Endothelial cell (in vitro differentiated cells): ENCODE data around the gene TBX10. TPM values are rescaled to one million over a fixed set of nuclear protein-coding genes. Genes with fewer than 3 reads are reported as not detected.

Source experiments
- DNase-seq: peaks from one replicate; pipeline ENCODE4 v3.0.0; 2021; ENCODE audit warnings: low spot score
- H3K27ac Mint-ChIP-seq: one replicate; pipeline ENCODE4 v1.8.0; 2021; ENCODE audit warnings: mixed read lengths, inconsistent platforms; ENCODE audit not compliant: unreplicated experiment
- H3K27me3 Mint-ChIP-seq: one replicate; pipeline ENCODE4 v1.8.0; 2021; ENCODE audit warnings: mild to moderate bottlenecking, moderate library complexity, mixed read lengths, inconsistent platforms; ENCODE audit not compliant: unreplicated experiment
- H3K36me3 Mint-ChIP-seq: one replicate; pipeline ENCODE4 v1.8.0; 2021; ENCODE audit warnings: mild to moderate bottlenecking, low read depth, mixed read lengths, inconsistent platforms; ENCODE audit not compliant: unreplicated experiment
- H3K4me1 Mint-ChIP-seq: one replicate; pipeline ENCODE4 v1.8.0; 2021; ENCODE audit warnings: mild to moderate bottlenecking, mixed read lengths, inconsistent platforms; ENCODE audit not compliant: unreplicated experiment
- H3K4me3 Mint-ChIP-seq: one replicate; pipeline ENCODE4 v1.8.0; 2021; ENCODE audit warnings: mild to moderate bottlenecking, mixed read lengths, inconsistent platforms; ENCODE audit not compliant: unreplicated experiment
- H3K9me3 Mint-ChIP-seq: one replicate; pipeline ENCODE4 v1.8.0; 2021; ENCODE audit warnings: mixed read lengths, inconsistent platforms; ENCODE audit not compliant: unreplicated experiment
- total RNA-seq: library from RNA; stranded (reverse); fragmentation: NEBNext Ultra II Directional; extraction: Animal tissue kit (Norgen Biotek cat#: 25700); gene quantifications from one replicate; pipeline ENCODE4 v1.2.1, GENCODE V29; 2021; ENCODE audit not compliant: unreplicated experiment
- TF ChIP-seq, protein P1 (sequence below): fragments of 200-600 bp; sonication (generic); IDR thresholded peaks from one replicate; pipeline ENCODE4 v1.5.0; 2021; ENCODE audit warnings: antibody characterized with exemption; ENCODE audit not compliant: unreplicated experiment

The TBX10 gene
- total RNA-seq, 1 donor from 2014 or later, result not detected

DNA sequence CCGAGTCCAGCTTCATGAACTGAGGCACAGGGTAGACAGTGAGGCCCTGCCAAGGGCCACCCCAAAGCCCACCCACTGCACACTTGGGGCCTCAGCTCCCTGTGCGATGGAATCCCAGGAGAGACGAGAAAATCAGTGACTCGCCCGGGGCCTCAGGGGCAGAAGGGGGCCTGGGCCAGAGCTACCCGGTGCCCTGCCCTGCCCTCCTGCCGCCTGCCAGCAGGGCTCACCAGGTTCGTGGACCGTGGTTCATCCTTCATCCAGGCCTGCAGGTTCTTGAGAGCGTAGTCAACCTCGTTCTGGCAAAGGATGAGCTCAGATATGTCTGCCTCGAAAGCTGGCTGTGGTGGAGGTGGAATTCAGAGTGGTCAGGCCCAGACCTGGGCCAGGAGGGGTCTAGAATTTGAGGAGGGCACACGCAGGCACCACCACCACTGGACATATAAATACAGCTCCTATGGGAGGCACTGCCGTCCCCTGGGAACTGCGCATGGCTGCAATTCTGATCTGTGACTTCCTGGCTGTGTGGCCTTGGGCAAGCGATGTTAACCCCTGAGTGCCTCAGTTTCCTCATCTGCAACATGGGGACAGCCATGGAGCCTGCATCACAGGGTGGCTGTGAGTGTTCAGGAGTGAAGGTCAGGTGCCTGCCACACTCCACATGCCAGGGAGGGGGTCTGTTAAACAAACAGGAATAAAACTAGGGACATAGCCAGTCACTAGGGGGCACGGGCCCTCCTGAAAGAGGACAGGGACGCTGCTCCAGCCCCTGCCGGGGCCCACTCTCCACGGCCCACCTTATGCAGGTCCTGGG, 27.3 kb upstream of the TBX10 start:
- TF ChIP-seq, protein P1, sequence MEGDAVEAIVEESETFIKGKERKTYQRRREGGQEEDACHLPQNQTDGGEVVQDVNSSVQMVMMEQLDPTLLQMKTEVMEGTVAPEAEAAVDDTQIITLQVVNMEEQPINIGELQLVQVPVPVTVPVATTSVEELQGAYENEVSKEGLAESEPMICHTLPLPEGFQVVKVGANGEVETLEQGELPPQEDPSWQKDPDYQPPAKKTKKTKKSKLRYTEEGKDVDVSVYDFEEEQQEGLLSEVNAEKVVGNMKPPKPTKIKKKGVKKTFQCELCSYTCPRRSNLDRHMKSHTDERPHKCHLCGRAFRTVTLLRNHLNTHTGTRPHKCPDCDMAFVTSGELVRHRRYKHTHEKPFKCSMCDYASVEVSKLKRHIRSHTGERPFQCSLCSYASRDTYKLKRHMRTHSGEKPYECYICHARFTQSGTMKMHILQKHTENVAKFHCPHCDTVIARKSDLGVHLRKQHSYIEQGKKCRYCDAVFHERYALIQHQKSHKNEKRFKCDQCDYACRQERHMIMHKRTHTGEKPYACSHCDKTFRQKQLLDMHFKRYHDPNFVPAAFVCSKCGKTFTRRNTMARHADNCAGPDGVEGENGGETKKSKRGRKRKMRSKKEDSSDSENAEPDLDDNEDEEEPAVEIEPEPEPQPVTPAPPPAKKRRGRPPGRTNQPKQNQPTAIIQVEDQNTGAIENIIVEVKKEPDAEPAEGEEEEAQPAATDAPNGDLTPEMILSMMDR, result no peak
- H3K4me3 Mint-ChIP-seq, result no peak overlapping the region

DNA sequence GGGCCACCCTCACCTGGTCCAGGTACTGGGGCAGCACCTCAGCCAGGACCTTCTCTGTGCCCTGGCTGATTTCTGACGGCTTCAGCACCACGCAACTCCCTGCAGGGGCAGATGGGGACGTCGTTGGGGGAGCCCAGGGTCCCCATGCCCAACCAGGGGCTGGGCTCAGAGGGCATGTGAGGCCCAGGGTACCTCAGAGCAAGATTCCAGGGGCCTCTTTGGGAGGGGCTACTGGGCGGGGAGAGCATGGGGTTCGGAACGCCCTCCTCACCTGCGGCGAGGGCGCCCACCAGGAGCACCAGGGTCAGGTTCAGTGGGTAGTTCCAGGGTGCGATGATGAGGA, 26.7 kb upstream of the TBX10 start:
- peaks cover 5% of the 10 kb centered on the region for H3K27me3 Mint-ChIP-seq
- TF ChIP-seq, protein P1, result no peak
- DNase-seq, result no peak
- no peaks in the 10 kb centered on the region for H3K36me3 Mint-ChIP-seq
- H3K9me3 Mint-ChIP-seq, result no peaks in the 10 kb centered on the region
- no peak overlapping the region for H3K4me3 Mint-ChIP-seq
- no peak overlapping the region for H3K27ac Mint-ChIP-seq
- no peaks in the 10 kb centered on the region for H3K4me1 Mint-ChIP-seq

More for the DNA sequence above, 27.3 kb upstream of the TBX10 start:
- Mint-ChIP-seq H3K4me1 (no peaks in the 10 kb centered on the region), H3K27me3 (peaks cover 9% of the 10 kb centered on the region), H3K27ac (no peak overlapping the region), H3K9me3 (no peaks in the 10 kb centered on the region), H3K36me3 (no peaks in the 10 kb centered on the region)
- no peak for DNase-seq

DNA sequence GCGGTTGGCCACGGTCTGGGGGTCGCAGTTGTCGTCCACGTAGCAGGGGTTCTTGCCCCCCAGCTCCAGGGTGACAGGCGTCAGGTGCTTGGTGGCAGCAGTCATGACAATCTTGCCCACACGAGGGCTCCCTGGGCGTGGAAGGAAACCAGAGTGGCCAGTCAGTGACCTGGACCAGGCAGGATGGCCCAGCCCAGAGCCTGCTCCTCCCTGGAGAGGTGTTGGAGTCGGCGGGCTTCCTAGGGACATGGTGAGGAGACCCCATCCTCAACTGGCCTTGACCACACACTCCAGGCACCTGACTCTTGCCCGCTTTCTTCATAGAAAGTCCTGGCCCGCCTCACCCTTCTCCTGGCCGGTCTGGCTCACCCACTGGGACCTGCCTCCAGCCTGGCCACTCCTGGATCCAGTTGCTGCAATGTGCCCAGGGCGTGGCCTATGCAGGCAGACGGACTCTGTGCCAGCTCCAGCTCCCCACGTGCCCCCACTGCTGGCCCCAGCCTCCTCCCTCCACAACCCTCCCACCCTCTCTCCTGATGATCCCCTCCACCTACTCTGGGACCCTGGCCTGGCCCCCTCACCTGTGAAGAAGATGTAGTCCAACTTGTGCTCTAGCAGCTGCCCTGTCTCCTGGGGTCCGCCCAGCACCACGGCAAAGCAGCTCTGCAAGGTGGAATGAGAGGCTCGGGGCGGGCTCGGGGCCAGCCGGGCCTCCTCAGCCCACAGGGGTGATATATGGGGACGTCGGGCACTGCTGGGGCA, 26.2 kb upstream of the TBX10 start:
- Mint-ChIP-seq H3K36me3 (no peaks in the 10 kb centered on the region), H3K4me1 (no peaks in the 10 kb centered on the region), H3K9me3 (no peaks in the 10 kb centered on the region), H3K4me3 (no peak overlapping the region), H3K27me3 (peaks cover 5% of the 10 kb centered on the region), H3K27ac (no peak overlapping the region)
- TF ChIP-seq, protein P1, result no peak
- DNase-seq, result no peak

DNA sequence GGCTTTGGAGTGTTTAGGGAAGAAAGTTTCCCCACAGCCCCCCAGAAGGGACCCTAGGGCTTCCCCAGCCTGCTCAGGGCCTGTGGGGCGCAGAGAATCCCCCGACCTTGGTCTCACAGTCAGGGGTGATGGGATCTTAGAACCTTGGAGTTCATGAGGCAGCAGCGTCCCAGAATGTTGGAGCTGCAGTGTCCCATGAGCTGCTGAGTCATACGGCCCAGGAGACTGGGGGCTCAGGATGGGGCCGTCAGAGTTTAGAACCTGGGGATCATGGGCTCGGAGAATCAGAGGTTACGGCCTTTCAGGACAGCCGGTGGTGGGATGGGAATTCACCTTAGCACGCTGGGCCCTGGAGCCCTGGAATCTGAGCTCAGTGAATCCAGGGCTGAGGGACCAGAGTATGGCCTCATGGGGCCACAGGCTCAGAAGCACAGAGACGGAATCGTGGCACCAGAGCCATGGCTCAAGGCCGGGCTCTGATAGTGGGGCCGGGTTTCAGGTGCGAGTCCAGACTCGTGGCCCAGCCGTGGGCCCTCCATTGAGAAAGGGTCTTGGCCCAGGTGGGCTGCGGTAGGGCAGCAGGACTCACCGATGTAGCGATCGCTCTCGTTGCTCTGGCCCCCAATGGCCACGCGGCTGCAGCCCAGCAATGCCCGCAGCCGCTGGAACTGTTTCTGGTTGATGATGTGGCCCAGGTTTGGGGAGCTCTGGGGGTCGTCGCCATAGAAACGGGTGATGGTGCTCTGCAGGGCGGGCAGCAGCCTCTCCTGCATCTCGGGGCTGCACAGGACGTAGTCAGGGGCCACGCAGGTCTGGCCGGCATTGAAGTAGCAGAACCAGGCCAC, 25.4 kb upstream of the TBX10 start:
- peaks cover 5% of the 10 kb centered on the region for H3K27me3 Mint-ChIP-seq
- TF ChIP-seq, protein P1, result no peak
- no peaks in the 10 kb centered on the region for H3K4me1 Mint-ChIP-seq
- peak overlapping the region; percentile 24 for H3K27ac Mint-ChIP-seq
- H3K36me3 Mint-ChIP-seq, result no peaks in the 10 kb centered on the region
- no peaks in the 10 kb centered on the region for H3K9me3 Mint-ChIP-seq
- DNase-seq, result no peak
- no peak overlapping the region for H3K4me3 Mint-ChIP-seq
